Activated gamma-delta T cell treated with anti-CD3 and anti-CD28 coated beads, Interleukin-2, amount 50 U/mL, for 16 hours (primary cell): Measurements from ENCODE around the gene MIR17HG.
A peak's percentile ranks its signal among the peaks of the same experiment; 100 is the strongest.
"Not testable (repeated sequence)": the region's sequence is repeated elsewhere in the genome, so short reads cannot be mapped to it uniquely, and the experiment has no call there.

Experiments
- DNase-seq: peaks from one replicate; pipeline ENCODE4 v3.0.0-alpha.2; 2020; ENCODE audit warnings: low read depth

MIR17HG gene

DNA sequence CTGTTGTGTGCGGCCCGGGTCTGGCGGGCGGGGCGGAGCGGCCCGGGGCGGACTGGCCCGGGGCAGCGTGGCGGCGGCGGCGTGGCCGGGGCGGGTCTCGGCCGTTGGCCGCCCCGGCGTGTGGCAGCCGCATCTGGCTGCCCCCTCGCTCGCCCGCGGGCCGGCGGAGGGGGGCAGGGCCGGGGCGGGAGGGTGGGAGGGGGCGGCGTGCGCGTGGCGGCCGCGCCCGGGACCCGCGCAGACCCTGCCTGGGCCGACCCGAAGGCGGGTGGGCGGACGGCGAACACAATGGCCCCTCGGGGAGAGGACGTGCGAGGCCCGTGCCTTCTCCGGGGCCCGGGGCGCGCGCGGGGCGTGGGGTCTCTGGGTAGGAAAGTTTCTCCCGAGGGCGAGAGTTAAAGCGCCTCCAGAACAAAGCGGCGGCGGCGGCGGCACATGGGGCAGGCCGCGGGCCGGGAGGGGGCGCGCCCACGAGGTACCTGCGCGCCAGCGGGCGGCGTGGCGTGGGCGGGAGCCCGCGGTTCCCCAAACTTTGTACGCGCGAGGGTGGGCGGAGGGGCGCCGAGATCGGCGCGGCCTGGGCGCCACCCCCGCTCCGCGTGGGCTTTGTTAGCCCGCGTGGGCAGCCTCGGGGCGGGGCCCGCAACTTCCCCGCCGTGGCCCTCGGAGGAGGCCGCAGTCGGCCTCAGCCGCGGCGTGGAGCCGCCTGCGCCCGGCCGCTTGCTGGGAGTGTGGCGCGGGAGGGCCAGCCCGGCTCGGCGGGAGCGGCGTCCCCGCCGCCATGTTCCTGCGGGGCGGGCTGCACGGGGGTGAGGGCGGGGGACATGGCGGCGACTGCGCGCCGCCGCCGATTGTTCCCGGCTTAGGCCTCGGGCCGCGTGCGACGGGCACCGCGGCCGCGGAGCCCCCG lies 764 bp downstream of the MIR17HG start:
- peak; percentile 56 for DNase-seq

DNA sequence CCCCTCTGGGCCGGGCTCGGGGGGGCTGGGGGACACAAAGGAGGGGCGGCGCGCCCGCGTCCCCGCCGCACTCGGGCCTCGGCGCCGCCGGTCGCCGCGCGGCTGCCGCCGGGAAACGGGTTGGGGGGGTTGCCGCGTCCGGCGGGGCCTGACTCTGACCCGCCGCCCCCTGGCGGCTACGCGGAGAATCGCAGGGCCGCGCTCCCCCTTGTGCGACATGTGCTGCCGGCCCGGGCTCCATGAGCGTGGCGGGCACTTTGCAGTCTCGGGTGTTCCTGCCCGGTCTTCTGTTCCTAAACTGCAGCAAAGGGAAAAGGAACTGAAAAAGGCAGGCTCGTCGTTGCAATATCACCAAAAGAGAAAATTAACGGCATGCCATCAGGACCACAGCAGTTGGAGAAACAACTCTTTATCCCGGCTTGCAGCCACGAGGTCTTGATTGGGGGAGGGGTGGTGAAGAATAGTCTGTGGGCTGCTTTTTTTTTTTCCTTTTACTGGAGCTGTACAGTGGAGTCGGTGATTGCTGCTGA lies 1.5 kb downstream of the MIR17HG start:
- peak; percentile 91 for DNase-seq

DNA sequence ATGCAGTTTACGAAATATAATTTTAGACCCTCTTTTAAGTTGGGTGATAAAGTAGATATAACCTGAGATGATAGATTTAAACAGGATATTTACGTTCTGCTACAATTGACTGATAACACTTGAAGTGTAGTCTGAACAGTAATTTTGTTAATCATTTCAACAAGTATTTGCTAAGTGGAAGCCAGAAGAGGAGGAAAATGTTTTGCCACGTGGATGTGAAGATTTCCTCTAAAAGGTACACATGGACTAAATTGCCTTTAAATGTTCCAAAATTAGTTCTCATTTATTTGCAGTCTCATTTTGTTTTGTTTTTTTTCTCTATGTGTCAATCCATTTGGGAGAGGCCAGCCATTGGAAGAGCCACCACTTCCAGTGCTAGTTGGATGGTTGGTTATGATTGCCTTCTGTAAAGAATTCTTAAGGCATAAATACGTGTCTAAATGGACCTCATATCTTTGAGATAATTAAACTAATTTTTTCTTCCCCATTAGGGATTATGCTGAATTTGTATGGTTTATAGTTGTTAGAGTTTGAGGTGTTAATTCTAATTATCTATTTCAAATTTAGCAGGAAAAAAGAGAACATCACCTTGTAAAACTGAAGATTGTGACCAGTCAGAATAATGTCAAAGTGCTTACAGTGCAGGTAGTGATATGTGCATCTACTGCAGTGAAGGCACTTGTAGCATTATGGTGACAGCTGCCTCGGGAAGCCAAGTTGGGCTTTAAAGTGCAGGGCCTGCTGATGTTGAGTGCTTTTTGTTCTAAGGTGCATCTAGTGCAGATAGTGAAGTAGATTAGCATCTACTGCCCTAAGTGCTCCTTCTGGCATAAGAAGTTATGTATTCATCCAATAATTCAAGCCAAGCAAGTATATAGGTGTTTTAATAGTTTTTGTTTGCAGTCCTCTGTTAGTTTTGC lies 2.8 kb downstream of the MIR17HG start:
- no peak for DNase-seq

DNA sequence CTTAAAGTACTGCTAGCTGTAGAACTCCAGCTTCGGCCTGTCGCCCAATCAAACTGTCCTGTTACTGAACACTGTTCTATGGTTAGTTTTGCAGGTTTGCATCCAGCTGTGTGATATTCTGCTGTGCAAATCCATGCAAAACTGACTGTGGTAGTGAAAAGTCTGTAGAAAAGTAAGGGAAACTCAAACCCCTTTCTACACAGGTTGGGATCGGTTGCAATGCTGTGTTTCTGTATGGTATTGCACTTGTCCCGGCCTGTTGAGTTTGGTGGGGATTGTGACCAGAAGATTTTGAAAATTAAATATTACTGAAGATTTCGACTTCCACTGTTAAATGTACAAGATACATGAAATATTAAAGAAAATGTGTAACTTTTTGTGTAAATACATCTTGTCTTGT lies 3.6 kb downstream of the MIR17HG start:
- no peak for DNase-seq

DNA sequence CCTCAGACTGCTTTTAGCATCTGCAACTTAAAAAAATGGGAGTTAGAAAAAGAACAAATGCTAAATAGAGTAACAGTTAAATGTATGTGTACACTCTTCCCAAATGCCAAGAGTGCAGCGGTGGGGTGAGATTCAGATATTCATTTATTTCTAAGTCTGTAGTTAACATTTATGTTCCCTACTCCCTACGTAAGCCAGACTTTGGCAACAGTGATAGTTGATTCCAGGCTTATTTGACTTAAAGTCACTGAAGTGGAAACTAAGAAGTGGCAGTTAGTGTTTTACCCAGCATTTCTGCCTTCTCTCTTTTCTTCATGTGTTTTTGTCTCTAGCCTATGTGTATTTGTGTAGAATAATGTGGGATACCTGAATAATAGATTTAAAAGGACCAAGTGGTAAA lies 4.5 kb downstream of the MIR17HG start:
- no peak for DNase-seq

DNA sequence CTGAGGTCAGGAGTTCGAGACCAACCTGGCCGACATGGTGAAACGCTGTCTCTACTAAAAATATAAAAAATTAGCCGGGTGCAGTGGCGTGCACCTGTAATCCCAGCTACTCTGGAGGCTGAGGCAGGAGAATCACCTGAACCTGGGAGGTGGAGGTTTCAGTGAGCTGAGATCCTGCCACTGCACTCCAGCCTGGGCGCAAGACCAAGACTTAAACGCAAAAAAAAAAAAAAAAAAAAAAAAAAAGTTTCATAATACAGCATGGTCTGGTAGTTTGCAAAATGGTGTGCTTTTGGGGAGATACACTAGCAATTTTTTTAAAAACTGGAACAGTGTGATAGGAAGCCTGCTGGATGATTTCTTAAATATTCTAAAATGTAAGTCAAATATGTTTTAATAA lies 5.4 kb downstream of the MIR17HG start:
- not testable (repeated sequence) for DNase-seq

DNA sequence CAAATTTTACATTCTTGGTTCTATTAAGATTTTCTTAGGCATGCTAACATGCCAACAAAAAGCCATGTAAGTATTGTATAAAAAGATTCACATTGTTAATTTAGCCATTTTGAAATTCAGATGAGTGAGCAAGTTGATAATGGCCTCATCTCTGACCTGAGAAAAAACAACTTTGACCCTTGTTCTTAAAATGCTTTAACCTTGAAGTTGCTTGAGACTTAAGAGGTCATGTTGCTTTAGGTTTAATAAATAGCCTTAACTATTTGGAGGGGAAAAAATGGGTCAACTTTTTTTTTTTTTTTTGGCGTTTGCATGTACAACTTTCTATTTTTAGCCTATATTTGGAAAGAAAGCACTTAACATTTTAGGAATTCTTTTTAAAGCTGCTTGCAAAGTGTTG lies 6.0 kb downstream of the MIR17HG start:
- no peak for DNase-seq

DNA sequence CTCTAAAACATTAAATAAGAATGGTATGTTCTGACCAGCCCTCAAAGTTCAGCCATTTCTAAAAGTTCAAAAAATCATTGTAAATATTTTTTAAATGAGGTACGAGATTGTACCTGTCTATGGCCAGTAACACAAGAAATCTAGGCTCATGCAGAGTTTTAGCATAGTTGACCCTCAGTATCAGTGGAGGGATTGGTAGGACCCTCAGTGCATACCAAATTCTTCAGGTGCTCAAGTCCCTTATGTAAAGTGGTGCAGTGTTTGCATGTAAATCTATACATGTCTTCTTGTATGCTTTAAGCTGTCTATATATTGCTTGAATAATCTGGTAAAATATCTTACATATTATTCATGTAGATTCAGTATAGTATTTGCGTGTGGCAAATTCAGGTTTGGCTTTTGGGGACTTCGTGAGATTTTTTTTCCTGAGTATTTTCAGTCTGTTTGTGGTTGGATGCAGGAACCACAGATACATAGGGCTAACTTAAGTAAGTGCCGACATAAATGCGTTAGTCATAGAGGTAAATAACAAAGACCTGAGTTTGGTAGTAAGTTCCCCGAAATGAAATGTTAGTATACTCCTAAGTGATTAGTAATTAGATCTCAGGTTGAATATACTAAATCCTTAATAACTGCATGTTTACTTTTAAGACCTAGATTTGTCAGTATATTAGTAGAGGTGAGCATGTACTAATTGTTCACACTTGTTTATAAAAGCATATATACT lies 7.8 kb downstream of the MIR17HG start:
- DNase-seq, result no peak

DNA sequence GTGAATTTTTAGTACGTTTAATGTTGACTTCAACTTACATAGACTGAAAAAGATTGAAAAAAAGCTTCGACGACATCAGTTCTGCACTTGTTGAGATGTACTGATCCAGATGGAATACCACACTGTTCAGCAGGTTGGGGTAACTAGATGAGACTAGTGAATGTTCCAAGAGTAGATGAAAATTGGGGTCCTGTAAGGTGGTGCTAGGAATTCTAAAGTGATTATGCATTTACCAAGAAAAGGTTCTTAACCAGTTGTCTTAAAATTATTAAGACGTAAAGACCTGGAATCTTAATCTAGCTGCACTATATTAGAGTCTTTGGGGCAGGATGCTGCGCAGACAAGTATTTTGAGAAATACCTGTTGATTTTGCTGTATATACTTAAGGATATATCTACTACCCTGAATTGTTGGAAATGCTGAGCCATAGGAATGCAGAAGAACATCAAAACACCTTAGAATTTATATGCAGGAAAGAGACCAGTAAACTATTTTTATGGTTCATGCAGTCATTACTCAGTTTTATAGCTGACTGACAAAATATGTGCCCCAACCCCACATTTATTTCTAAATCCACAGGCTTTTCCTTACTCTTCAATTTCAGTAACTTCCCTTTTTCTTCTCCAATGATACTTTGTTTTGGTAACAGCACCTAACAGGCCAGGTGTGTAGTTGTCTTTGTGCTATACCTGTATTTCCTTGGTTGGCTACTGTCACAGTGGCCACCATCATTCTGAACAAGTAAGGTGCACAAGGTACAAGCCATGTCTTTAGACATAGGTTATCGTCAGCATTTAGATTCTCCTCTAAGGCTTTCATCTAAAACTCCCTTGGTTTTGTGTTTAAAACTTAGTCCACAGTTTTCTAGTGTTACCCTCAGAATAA lies 8.6 kb downstream of the MIR17HG start:
- DNase-seq, result no peak

DNA sequence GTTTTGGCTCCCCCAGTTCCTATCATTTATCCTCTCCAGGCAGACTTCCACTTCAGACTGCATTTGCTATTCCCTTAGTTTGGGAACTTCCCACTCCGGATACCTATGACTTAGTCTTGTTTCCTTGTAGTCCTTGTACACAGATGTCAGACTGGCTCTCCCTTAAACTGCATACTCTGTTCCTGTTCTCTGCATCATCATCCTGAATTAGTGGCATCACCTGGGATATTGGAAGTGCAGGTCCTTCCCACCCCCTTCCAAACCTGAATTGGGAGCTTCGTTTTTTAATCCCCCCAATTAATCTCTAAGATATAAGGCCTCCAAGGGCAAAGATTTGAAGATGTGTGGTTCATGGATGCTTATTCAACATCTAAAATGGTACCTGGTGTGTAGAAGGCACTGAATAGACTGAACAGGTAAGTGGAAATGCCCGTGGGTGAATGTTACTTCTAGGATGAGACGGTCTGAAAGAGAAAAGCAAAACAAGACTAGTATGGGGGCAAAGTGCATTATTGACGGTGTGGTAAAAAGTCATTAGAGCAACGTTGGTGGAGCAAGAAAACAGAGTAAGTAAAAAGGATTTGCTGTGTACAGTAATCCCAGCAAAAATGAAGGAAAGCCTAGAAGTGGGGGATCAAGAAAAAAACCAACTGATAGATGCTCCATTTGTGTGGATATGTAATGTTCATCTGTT lies 9.6 kb downstream of the MIR17HG start:
- no peak for DNase-seq

DNA sequence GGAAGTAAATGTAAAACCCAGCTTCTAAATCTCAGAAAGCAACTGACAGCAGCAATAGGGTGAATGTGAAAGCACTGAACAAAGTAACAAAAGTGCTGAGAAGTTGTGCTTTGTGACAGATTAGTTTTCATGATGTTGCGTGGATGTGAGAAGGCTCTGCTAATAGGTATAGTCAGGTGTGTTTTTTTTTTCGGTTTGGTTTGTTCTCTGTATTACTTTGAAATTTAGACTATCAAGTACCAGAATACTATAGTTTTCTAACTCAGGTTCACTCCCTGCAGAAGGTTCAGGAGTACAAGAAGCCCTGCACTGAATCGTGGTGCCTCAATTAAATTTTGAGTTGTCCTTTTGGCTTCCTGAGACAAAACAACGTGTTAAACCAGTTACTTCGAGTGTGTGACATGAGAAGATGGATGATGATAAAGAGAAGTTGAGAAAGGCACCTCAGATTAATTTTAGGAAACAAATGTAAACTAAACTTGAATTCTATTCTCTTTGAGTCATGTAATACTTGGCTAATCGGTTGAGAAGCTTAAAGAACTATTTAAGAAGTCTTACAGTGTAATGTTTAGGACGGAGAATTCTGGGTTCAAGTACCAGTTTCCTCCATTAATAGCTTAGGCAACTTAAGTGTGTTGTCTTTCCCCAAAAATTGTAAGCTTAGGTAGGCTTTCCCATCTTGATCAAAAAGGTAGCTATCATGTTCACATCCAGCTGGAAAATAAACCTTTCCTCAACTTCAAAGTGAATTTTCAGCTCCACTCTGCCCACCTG lies 10.3 kb downstream of the MIR17HG start:
- DNase-seq, result no peak

DNA sequence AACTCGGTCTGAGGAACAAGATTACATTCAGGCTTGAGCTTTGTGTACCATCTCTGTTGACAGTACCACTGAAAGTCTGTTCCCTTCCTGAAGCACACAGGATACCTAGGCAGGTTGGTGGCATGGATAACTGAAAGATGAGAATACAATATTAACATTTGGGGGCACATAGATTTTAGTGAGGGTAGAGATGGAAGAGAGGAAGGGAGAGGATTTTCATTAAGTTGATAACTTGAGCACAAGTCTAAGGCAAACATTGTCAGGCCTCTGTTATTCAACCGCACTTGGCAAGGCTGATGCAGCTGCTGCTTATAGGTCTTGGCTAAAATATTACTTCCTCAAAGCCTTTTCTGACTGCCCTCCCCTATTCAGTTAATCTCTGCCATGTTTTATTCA lies 10.9 kb downstream of the MIR17HG start:
- DNase-seq, result no peak

DNA sequence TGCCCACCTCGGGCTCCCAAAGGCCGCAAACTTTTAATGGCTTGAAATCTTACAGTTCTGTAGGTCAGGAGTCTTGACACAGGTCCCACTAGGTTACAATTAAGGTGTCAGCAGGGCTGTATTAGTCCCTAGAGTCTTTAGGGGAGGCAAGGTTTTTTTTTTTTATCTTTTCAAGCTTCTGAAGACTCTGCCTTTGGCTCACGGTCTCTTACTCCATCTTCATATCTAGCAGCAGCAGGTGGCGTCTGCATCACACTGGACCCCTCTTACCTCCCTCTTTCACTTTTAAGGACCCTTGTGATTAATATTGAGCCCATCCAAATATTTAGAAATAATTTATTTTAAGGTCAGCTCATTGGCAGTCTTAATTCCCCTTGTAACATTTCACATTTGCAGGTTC lies 11.6 kb downstream of the MIR17HG start:
- no peak for DNase-seq

DNA sequence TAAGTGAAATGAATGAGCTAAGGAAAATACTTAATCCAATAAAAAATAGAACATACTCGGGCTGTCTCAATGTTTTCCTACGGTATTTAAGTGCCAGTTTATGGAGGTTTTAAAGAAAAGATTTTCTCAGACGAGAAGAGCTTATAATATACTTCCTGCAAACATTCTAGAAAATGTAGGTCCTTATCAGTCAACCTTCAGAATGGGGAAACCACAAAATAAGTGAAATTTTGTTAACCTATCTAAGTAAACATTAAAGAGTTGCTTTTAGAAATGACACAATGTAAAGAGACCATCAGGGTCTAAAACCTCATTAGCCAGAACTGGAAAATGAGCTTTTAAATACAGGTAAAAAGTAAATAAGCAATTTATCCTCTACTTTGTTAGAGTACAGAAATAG lies 12.1 kb downstream of the MIR17HG start:
- DNase-seq, result no peak

DNA sequence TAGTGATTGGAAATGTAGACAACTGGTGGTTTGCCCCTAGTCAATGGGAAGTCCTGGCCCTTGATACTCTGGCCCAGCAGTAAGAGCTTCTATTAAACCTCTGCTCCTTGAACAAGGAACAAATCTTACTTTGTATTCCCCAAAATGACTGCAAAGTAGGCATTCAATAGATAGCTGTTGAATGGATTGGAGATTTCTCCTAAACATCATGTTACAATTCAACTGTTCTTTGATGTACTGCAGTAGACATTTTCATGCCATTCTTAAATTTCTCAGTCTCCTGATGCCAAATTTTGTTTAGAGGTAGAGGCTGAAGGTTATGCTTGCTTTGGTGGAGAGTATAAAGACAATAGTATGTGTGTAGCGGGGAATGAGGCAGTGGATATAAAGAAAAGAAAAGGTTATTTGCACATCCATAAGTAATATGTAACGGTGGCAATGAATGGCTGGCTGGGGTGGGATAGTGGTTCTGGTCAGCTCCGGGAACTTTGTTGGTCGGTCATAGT lies 12.8 kb downstream of the MIR17HG start:
- DNase-seq, result no peak

DNA sequence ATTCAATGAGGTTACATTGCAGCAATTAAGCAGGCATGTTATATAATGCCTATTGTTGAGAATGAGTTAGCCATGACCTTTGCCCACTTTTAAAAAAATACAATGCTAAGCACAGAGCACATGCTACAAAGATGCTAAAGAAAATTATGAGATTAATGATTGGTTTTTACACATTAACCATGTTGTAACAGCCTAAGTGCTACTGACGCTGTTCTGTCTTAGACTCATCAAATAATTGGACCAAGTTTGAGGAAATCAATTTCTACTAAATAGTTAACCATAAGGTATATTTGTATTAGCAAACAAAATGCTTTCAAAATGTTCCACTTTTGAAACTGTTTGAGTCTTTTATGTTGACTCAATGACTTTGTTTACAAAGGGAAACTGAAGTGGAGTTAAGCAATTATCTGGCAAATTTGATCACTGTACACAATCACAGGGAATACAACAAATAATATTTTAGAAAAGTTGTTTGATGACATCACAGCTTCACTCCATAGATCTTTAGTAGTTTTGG lies 14.3 kb downstream of the MIR17HG start:
- no peak for DNase-seq

DNA sequence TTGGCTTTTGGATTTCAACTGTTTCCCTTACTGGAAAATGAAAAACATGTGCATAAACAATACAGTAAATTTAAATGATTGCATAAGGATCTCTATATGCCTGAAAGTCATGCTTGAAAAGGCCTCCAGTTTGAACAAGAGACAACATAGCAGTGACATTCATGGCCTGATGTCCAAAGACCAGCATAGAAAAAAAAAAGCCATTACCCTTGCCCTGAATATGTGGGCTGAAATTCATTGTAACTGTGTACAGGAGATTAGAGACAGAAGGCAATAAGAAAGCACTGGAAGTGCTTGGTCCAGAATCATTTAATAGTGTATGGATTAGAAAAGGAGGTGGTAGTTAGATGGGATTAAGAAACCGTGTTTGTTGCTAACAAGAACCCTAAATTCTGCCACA lies 15.4 kb downstream of the MIR17HG start:
- DNase-seq, result no peak

DNA sequence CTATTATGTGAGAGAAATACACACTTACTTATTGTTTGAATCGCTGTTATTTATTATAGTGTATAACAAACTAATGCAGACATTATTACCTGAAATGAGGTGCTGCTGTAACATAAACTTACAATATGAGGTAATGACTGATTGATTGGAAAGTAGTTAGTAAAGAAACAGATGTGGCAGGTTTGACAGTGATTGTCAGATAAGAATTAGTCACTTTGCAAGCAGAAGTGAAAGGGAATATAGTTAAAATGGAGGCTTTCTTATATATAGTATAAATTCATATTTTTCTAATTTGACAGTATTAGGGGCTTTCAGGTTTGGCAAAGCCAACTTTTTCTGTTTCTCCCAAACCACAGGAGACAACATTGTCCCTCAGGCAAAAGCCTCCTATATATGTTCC lies 20.6 kb downstream of the MIR17HG start:
- no peak for DNase-seq
